Ramos (cell line): ENCODE data around the gene C1orf53.
"Not testable (repeated sequence)": the region's sequence is repeated elsewhere in the genome, so short reads cannot be mapped to it uniquely, and the experiment has no call there.

Experiments used
- in situ Hi-C: fragments of 300-500 bp; cut with MboI; formaldehyde crosslinking; loops from one replicate; pipeline ENCODE4 v1.14.3; 2022; ENCODE audit warnings: low sequenced_read_pairs; ENCODE audit not compliant: unreplicated experiment

Gene C1orf53

GRCh38 chr1:197919346-197920066 is 17.1 kb downstream of the C1orf53 start:
- in situ Hi-C loops, result loop anchor here (10.0 kb wide), 1 partner anchor 395 kb away; no protein-coding TSS in a partner anchor

GRCh38 chr1:197920067-197920396 is 17.6 kb downstream of the C1orf53 start:
- in situ Hi-C loops, result no loop called here

DNA sequence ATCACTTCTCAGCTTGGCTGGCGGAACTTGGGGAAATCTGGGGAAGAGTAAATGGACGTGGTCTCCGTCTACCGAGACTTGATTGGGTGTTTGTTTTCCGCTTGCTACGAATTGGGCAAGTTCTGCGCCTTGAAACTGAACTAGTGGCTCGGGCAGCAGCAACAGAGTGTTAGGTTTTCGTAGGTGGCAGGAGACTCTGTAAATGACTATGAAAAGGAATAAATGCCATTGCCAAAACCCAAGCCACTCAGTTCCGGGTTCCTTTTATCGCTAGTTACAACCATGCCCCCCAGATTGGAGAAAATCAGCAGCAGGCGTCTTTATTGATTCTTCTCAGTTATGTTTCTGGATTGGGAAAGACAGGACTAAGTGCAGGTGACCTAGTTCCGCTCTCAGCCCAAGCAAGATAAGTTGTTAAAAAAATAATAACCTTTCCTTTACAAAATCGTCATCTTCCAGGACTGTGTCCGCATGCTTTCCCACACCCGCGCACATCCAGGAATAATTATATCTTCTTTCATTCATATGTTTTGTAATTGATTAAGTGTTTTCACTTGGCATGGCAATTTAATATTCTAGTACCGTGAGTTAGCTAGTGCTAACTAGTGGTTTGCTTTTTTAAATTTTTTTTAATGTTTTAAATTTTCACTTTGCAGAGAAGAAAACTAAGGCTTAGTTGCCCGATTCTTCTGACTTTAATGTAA is 18.1 kb downstream of the C1orf53 start:
- in situ Hi-C loops, result no loop called here

GRCh38 chr1:197921235-197922069 is 19.0 kb downstream of the C1orf53 start:
- in situ Hi-C loops, result no loop called here

GRCh38 chr1:197922070-197922390 is 19.6 kb downstream of the C1orf53 start:
- in situ Hi-C loops, result no loop called here

GRCh38 chr1:197923038-197923437 is 20.6 kb downstream of the C1orf53 start:
- in situ Hi-C loops, result no loop called here

DNA sequence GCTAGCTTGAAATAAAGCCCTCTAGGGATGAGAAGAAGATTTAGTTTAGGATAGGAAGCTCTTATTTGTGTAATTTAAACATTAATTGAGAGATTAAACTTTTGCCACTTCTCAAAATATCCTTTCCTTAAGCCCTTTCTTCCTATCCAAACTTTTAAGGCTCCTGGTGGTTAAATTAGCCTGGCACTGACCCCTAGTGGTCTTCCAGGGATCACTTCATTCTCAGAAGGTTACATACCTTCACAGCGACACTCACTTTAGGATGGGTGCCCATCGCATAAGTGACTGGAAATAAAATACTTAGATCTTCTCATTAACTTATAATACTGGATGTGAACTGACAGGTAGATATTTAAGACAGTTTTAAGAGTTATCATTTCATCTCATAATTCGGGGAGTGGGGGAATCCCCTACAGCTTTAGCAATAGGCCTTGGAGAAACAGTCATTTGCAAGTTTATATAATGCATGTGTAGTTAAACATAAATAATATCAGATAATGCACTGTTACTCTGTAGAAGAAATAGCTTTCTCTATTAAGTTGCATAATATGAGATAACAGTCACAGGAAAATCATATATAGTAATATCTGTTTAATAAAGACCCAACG is 22.2 kb downstream of the C1orf53 start:
- in situ Hi-C loops, result no loop called here

DNA sequence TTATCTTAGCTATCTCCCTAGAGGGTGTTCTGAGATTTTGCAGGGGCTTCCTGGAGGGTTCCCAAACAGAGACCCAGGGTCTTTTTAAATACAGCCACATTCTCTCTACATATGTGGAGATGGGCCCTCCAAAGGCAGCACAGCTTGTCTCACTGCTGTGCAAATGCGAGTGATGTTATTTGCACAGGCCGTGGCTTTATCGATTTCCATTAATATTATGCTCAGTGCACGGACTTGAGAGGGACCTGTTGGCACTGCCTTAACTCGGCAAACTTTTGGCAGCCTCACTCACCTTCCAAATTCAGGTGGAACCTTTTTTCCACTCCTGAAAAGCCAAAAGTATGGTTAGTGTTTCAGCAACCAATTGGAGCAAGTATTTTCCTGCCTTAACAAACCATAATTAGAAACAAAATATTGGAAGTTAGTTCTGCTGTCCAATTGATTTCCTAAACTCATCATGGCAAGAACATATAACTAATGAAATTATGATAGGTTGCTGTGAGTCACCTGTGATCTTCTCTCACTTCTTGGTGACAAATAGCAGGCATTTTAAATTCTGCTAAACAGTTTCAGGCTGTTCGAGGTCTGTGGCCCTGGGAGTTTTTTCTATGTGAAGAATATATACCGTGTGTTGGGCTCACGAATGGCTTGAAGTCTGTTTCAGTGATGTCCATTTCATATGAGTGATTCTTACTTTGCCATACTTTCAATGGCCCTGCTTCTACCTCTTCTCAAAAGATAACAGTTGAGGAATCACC is 25.7 kb downstream of the C1orf53 start:
- in situ Hi-C loops, result no loop called here

DNA sequence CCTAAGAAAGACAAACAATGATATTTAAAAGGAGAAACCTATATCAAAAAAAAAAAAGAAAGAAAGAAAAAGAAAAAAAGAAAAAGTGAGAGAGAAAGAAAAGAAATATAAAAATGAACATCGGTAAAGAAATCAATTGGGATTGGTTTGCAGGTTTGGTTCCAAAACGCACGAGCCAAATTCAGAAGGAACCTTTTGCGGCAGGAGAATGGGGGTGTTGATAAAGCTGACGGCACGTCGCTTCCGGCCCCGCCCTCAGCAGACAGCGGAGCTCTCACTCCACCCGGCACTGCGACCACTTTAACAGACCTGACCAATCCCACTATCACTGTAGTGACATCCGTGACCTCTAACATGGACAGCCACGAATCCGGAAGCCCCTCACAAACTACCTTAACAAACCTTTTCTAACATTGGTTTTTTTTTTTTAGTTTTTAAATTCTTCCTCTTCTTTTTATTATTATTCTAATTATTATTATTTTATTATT is 26.5 kb downstream of the C1orf53 start:
- in situ Hi-C loops, result no loop called here

DNA sequence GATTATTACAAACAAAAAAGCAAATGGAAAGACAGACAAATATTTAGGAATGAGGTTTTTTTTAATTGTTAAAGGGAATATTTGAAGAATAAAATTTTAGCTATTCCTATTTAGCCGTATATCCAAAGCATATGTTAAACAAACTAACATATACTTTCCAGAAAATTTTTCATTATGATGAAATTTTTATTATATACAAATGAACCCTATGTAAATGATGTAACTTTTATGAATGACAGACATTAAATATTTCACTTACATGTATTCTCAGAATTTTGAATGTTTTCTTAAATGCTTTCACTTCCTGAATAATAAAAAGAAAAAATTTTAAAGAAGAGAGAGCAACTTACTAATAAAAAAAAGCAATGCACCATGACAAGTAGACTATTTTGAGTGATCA is 30.6 kb downstream of the C1orf53 start:
- in situ Hi-C loops, result no loop called here

DNA sequence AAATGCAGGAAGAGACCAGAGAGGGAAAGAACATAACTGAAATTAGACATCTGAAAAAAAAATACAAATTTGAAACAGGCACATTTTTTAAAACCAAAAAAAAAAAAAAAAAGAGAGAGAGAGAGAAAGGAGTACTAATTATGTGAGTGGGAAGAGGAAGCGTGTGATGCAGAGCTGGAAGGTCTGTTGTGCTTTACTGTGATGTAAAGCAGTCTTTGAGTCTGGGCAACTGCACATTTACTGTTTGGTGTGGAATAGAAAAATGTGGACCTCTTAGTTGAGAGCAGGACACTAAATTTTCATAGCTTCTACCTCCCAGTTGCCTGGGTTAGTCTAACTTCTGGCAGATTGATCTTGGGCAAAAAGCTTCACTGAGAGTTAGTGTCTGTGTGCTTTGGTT is 31.2 kb downstream of the C1orf53 start:
- in situ Hi-C loops, result no loop called here

DNA sequence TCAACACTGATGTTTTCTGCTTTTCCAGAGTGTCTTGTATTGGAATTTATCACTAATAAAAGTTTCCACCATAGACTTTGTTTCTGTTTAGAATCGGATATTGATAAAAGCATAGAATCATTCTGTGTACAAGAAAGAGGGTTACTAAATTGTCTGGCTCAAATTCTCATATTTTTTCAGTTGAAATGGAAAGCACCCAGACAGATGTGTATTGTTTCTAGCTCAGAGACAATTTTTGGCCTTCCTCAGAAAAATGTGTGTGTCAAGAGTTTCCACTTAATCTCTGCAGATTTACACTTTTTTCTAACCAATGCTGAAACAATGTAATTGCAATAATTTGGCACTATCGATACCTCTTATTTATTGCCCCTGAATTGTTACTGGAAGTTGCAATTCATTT is 35.0 kb downstream of the C1orf53 start:
- in situ Hi-C loops, result no loop called here

DNA sequence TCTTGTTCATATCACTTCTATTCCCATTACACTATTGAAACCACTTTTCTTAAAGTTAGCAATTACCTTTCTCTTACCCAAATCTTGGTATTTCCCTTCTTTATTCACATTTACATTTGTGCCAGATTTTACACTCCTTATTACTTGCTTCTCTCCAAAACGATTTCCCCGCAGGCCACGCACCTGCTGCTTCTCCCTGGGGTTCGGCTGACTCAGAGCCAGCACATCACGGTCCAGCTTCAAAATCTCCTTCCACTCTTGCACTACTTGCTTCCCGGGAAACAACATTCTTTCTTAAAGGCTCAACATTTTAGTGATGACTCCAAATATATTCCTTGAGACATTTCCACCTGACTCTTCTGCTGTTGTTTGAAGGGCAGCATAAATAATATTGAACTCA is 35.5 kb downstream of the C1orf53 start:
- in situ Hi-C loops, result no loop called here

DNA sequence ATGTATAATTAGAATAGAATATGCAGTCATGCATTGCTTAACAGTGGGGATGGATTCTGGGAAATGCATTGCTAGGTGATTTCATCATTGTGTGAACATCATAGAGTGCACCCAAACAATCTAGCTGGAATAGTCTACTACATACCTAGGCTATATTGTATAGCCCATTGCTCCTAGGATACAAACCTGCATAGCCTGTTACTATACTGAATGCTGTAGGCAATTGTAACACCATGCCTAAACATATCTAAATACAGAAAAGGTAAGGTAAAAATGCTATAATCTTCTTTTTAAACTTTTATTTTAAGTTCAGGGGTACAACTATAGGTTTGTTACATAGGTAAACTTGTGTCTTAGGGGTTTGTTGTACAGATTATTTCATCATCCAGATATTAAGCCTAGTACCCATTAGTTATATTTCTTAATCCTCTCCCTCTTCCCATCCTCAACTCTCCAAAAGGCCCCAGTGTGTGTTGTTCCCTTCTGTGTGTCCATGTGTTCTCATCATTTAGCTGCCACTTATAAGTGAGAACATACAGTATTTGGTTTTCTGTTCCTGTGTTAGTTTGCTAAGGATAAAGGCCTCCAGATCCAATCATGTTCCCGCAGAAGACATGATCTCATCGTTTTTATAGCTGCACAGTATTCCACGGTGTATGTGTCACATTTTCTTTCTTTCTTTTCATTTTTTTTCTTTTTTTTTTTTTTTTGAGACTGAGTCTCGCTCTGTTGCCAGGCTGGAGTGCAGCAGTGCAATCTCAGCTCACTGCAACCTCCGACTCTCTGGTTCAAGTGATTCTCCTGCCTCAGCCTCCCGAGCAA is 36.9 kb downstream of the C1orf53 start:
- in situ Hi-C loops, result not testable (repeated sequence)

DNA sequence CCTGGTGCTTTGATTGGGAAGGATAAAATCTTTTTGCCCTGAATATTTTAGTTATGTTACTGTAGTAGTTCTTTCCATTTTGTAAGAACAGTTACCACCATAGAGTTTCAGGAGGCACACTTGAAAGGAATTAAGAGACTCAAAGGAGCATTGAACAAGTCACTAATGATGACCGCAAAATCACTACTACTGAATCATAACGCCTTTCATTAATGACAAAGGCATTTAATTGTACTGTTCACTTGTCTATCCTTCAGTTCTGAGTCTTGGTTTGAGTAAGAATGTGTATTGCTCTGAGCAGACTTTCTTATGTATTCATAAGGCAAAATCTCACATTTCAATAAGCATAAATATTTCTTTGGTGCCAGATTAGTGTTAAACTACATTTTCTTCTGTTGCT is 39.6 kb downstream of the C1orf53 start:
- in situ Hi-C loops, result no loop called here

GRCh38 chr1:197944485-197944884 is 42.1 kb downstream of the C1orf53 start:
- in situ Hi-C loops, result no loop called here

DNA sequence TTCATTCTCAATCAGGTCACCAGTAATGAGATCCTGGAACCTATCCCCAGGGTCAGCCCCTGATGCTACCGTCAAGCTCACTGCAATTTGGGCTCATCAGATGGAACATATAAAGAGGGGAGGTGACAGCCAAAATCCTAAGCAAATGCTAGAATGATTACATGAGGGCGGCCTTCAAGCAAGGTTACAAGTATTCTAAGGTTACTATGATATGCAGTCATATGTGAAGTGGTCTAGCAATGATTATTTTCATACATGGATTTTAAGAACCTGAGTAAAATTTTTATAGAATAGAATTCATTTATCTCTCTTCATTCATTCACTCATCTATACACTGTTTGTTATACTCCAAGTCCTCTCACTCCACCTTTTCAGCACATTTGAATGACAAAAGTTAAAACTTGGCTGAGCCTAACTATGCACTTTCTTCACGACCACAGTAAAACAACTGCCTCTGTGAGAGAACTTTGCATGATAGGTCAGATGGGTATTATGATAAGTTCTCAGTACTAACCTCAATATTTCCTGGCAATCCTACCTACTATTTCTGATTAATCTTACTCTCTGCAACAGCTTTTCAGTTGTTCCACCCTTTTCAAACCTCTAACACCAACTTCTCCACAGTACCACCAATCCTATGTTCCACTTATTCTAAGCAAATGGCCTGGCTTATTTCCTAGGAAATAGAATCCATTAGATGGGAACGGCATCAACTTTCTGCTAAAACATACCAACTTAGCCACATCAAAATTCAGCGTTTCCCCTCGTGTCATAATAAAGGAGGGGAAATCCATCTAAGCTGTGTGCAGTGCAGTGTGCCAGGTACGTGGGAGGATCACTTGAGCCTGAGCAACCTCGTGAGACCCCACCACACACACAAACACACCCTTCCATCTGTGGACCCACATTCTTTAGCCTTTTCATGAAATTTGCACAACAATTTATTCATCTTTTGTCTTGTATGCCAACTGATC is 46.8 kb downstream of the C1orf53 start:
- in situ Hi-C loops, result no loop called here

- in situ Hi-C loops, result no loop called here
Observed at GRCh38 chr1:197951089-197951488, 48.7 kb downstream of the C1orf53 start.
